HL-60/S4 (cell line): Measurements from ENCODE around the gene TIAM2.

ENCODE experiments used
- in situ Hi-C: fragments of 300-500 bp; cut with MboI; formaldehyde crosslinking; loops from 2 replicates; pipeline ENCODE4 v1.14.3; 2022; ENCODE audit warnings: low sequenced_read_pairs

TIAM2 gene

GRCh38 chr6:155055729-155056128, 60.6 kb downstream of the TIAM2 start:
- in situ Hi-C loops, result no loop called here

GRCh38 chr6:155056756-155057155, 61.6 kb downstream of the TIAM2 start:
- in situ Hi-C loops, result no loop called here

GRCh38 chr6:155061381-155061780, 66.3 kb downstream of the TIAM2 start:
- in situ Hi-C loops, result no loop called here

- in situ Hi-C loops, result no loop called here
These were observed 67.8 kb downstream of the TIAM2 start for GRCh38 chr6:155062866-155063341.

GRCh38 chr6:155064303-155064702, 69.2 kb downstream of the TIAM2 start:
- in situ Hi-C loops, result no loop called here

GRCh38 chr6:155066361-155066760, 71.2 kb downstream of the TIAM2 start:
- in situ Hi-C loops, result no loop called here

GRCh38 chr6:155066921-155067680, 72.0 kb downstream of the TIAM2 start:
- in situ Hi-C loops, result no loop called here

GRCh38 chr6:155067956-155068615, 73.0 kb downstream of the TIAM2 start:
- in situ Hi-C loops, result no loop called here

- in situ Hi-C loops, result no loop called here
These were observed 74.4 kb downstream of the TIAM2 start for GRCh38 chr6:155069543-155069942.

- in situ Hi-C loops, result no loop called here
These were observed 81.0 kb downstream of the TIAM2 start for GRCh38 chr6:155075930-155076695.

GRCh38 chr6:155077331-155077730, 82.2 kb downstream of the TIAM2 start:
- in situ Hi-C loops, result no loop called here

GRCh38 chr6:155077784-155078183, 82.7 kb downstream of the TIAM2 start:
- in situ Hi-C loops, result no loop called here

GRCh38 chr6:155078331-155078745, 83.2 kb downstream of the TIAM2 start:
- in situ Hi-C loops, result no loop called here

GRCh38 chr6:155079985-155080452, 84.9 kb downstream of the TIAM2 start:
- in situ Hi-C loops, result no loop called here

- in situ Hi-C loops, result no loop called here
These were observed 86.0 kb downstream of the TIAM2 start for GRCh38 chr6:155080881-155081845.

- in situ Hi-C loops, result no loop called here
These were observed 89.5 kb downstream of the TIAM2 start for GRCh38 chr6:155084431-155085123.

GRCh38 chr6:155085582-155086257, 90.6 kb downstream of the TIAM2 start:
- in situ Hi-C loops, result no loop called here

GRCh38 chr6:155088856-155089255, 93.7 kb downstream of the TIAM2 start:
- in situ Hi-C loops, result no loop called here

GRCh38 chr6:155089746-155090145, 94.6 kb downstream of the TIAM2 start:
- in situ Hi-C loops, result no loop called here
